ENCODE data around the gene FGF5.
"Not testable (repeated sequence)": the region's sequence is repeated elsewhere in the genome, so short reads cannot be mapped to it uniquely, and the experiment has no call there.

Gene FGF5

DNA sequence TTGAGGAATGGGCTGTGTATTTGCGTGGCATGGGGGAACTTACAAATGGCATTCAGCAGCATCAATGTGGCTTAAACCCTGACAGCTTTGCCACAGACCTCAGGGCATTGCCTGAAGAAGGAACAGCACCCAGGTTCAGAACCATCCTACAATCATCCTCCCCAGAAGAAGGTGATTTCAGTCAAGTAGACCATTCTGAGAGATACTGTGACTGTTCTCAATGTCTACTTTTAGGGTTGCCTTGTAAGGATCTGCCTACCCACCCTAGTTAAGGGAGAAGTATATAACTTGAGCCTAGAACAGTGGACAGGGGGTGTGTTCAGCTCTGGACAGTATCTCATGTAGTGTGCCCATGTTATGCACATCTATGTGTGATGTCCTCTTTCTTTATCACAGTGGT, 1.6 kb upstream of the FGF5 start:
- Mint-ChIP-seq H3K27ac (no peak overlapping the region), H3K9me3 (ENCODE audit: low read depth) (no peaks in the 10 kb centered on the region), H3K27me3 (peaks cover 46% of the 10 kb centered on the region), H3K4me3 (peak overlapping the region; percentile 88), H3K4me1 (ENCODE audit: low read depth) (peaks cover 40% of the 10 kb centered on the region), H3K36me3 (no peaks in the 10 kb centered on the region)

DNA sequence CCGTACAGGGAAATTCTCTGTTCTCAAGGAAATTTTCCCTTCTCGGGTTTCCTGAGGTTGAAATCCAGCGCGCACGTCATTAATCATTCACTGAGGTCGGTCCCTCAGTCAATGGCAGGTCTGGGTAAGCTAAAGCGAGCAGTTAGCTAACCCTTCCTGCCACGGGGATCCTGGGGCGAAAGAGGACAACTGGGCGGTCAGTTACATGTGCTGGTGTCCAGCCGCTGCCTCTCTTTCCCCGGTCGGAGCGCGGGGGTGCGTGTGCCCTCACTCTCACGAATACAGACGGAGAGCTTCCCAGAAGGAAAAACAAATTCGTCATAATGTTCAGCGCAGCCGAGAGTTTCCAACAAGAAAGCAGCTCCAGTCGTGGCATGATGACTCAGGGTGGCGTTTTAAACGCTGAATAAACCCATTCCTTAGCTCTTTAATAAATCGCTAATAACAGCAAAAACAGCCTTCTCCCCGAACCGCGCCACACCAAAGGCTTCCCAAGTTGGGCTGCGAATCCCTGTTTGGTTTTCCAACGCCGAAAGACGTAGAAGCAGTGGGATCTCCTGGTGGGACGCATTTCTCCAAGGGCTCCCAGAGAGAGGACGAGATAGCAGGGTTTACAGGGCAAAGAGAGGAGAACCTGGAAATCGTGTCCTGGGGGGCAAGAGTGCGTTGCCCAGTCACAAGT, 752 bp upstream of the FGF5 start:
- peak overlapping the region; percentile 88 for H3K4me3 Mint-ChIP-seq
- H3K27me3 Mint-ChIP-seq: peaks cover 49% of the 10 kb centered on the region
- H3K36me3 Mint-ChIP-seq: no peaks in the 10 kb centered on the region
- peaks cover 40% of the 10 kb centered on the region for H3K4me1 Mint-ChIP-seq (ENCODE audit: low read depth)
- no peaks in the 10 kb centered on the region for H3K9me3 Mint-ChIP-seq (ENCODE audit: low read depth)
- H3K27ac Mint-ChIP-seq: no peak overlapping the region

DNA sequence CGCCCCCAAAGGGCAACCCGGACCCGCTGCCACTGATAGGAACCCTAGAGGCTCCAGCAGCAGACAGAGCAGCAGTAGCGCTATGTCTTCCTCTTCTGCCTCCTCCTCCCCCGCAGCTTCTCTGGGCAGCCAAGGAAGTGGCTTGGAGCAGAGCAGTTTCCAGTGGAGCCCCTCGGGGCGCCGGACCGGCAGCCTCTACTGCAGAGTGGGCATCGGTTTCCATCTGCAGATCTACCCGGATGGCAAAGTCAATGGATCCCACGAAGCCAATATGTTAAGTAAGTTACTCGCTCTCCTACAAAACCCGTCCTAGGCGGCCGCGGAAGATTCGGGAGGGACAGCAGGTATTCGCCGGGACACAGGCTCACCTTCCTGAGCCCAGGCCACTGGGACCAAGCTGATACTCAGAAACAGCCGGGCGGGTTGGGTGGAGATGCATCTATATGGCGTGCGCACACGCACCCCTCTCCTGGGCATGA, 477 bp downstream of the FGF5 start:
- no peaks in the 10 kb centered on the region for H3K9me3 Mint-ChIP-seq (ENCODE audit: low read depth)
- peaks cover 53% of the 10 kb centered on the region for H3K27me3 Mint-ChIP-seq
- H3K4me1 Mint-ChIP-seq (ENCODE audit: low read depth): peaks cover 40% of the 10 kb centered on the region
- peak overlapping the region; percentile 88 for H3K4me3 Mint-ChIP-seq
- no peak overlapping the region for H3K27ac Mint-ChIP-seq
- H3K36me3 Mint-ChIP-seq: no peaks in the 10 kb centered on the region

DNA sequence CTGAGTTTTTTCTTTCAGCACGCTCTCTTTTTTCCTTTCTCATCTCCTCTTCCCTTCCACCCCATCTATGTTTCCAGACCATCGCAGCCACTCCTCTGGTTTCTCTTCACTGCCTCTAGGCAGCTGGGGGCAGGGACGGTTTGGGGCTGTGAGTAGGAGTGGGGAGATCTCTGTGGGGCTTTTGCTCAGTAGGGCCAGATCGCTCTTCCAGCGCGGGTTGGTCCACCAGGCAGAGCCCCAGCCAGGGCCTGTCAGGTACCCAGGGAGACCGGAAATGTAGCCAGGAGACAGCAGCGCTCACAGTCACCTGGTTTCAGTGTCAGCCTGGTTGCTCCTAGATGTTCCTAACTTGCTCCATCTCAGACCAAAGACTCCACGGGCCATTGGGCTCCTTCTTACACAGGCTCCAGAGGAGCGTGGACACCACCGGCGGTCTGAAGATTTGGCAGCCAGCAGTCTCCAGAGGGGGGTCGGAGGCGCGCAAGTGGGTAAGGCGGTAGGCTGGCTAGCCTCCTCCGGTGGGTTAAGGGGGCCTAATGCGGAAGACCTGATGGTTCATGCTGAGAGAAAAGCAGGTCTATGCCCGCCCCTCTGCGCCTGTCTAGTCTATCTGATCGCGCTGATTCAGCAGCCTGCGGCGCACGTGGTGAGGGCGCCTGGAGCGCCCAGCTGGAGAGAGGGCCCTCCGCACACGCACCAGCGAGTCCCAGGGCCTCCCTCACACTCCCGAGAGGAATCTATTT, 1.8 kb downstream of the FGF5 start:
- Mint-ChIP-seq H3K4me3 (peak overlapping the region; percentile 13), H3K27me3 (peaks cover 57% of the 10 kb centered on the region), H3K36me3 (no peaks in the 10 kb centered on the region), H3K4me1 (ENCODE audit: low read depth) (peaks cover 40% of the 10 kb centered on the region), H3K9me3 (ENCODE audit: low read depth) (no peaks in the 10 kb centered on the region), H3K27ac (no peak overlapping the region)

DNA sequence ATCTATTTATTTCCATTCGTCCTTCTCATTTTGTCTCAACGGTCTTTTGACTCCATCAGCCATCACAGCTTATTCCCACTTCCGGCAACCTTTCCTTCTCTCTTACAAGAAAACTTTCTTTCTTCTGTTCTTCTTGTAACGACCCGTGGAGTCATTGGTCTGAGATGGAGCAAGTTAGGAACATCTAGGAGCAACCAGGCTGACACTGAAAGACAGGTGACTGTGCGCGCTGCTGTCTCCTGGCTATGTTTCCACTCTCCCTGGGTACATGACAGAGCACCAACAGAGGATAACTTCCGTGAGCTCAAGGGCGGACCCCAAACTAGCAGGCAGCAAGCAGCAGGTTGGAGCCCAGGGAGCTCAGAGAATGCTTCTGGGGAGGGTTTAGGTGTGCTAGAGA, 2.5 kb downstream of the FGF5 start:
- Mint-ChIP-seq H3K4me1 (ENCODE audit: low read depth) (peaks cover 40% of the 10 kb centered on the region), H3K4me3 (peak overlapping the region; percentile 11), H3K9me3 (ENCODE audit: low read depth) (no peaks in the 10 kb centered on the region), H3K27ac (no peak overlapping the region), H3K36me3 (no peaks in the 10 kb centered on the region), H3K27me3 (peaks cover 55% of the 10 kb centered on the region)

DNA sequence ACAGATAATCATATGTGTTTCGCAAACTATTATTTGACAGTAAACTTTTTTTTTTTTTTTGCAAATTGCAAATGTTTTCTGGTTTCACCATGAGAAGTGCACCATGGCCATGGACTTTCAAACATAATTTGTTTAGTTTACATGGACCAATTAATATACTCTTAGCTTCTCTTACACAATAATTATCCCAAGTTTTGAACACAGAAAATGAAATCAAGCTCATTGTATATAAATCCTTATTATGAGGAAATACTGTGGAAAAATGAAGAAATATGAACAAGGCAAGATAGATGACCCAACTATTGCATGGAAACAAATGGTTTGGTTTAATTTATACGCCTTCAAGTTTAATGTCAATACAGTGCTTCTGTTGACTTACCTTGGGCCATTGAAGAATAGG, 3.9 kb downstream of the FGF5 start:
- peaks cover 30% of the 10 kb centered on the region for H3K4me1 Mint-ChIP-seq (ENCODE audit: low read depth)
- no peaks in the 10 kb centered on the region for H3K36me3 Mint-ChIP-seq
- H3K27ac Mint-ChIP-seq: no peak overlapping the region
- H3K4me3 Mint-ChIP-seq: no peak overlapping the region
- peaks cover 41% of the 10 kb centered on the region for H3K27me3 Mint-ChIP-seq
- no peaks in the 10 kb centered on the region for H3K9me3 Mint-ChIP-seq (ENCODE audit: low read depth)

DNA sequence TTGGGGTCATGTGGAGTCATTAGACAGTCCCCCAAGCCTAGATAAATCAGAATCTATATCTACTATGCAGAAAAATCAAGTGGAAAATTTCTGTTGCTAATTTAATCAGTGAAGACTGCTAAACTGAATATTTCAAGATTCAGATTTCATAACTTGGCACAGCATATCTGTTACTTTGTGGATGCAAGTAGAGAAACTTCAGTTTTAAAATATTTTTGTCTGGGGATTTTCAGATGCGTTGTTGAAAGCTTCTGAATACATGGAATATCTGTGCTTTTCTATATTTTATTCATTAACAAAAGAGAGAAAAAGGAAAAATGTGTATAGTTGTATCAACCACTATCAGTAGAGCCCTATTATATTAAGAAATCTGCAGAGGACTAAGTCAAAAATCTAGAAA, 4.4 kb downstream of the FGF5 start:
- H3K4me1 Mint-ChIP-seq (ENCODE audit: low read depth): peaks cover 25% of the 10 kb centered on the region
- H3K9me3 Mint-ChIP-seq (ENCODE audit: low read depth): no peaks in the 10 kb centered on the region
- H3K27ac Mint-ChIP-seq: no peak overlapping the region
- H3K36me3 Mint-ChIP-seq: no peaks in the 10 kb centered on the region
- no peak overlapping the region for H3K4me3 Mint-ChIP-seq
- H3K27me3 Mint-ChIP-seq: peaks cover 36% of the 10 kb centered on the region

DNA sequence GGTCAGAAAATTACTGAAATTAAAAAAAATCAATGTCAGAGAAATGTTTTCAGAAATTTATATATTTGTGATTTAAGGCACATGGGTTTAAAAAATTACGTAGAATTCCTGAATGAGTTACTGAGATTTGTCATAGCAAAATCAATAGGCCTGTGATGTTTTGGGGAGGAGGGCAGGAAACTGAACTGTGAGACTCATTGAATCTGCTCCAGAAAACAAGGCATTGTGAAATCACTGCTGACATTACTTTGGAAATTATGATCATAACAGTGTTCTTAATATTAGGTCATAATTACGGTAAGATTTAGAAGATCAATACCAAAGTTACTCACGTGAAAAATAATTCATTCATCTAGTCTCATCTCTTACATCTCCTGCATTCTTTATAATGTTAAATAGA, 5.3 kb downstream of the FGF5 start:
- no peaks in the 10 kb centered on the region for H3K9me3 Mint-ChIP-seq (ENCODE audit: low read depth)
- H3K36me3 Mint-ChIP-seq: no peaks in the 10 kb centered on the region
- peaks cover 32% of the 10 kb centered on the region for H3K27me3 Mint-ChIP-seq
- no peak overlapping the region for H3K4me3 Mint-ChIP-seq
- H3K27ac Mint-ChIP-seq: no peak overlapping the region
- peaks cover 18% of the 10 kb centered on the region for H3K4me1 Mint-ChIP-seq (ENCODE audit: low read depth)

DNA sequence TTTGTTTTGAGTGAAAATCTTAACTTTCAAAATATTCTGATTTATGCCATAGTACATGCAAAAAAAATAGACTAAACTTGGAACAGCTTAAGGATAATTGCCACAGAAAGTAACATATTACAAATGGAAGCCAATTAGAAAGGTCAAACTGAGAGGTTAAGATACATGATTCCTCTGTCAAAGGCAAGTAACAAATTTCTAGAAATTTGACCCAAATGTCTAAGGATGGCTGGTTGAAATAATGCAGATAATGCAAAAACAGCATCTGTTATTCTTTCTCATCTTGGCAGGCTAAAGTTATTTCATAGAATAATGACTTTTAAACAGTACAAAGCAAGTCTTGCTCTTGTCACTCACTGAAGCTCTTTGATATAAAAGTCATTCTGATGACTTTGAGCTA, 10.5 kb downstream of the FGF5 start:
- Mint-ChIP-seq H3K27me3 (peaks cover 7% of the 10 kb centered on the region), H3K36me3 (no peaks in the 10 kb centered on the region), H3K9me3 (ENCODE audit: low read depth) (no peaks in the 10 kb centered on the region), H3K4me1 (ENCODE audit: low read depth) (no peaks in the 10 kb centered on the region), H3K27ac (no peak overlapping the region), H3K4me3 (no peak overlapping the region)

DNA sequence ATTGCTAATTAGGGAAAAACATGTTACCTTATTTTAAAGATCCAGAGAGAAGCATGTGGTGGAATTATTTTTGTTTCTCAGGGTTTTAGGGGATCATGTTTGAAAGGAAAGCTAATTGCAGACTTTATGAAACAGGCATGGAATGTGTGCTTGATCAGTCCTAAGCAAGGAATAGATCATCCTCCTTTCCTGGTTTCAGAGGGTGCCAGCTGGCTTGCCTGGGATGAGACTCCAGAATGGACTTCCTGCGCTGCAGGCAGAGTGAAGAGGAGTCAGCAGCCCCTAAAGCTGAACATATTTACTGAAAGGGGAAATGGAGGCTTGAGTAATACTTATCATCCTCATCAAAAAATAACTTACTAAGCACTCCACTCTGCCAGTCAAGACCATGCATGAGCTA, 13.3 kb downstream of the FGF5 start:
- H3K27ac Mint-ChIP-seq: no peak overlapping the region
- no peak overlapping the region for H3K4me3 Mint-ChIP-seq
- H3K36me3 Mint-ChIP-seq: no peaks in the 10 kb centered on the region
- no peaks in the 10 kb centered on the region for H3K4me1 Mint-ChIP-seq (ENCODE audit: low read depth)
- peaks cover 3% of the 10 kb centered on the region for H3K27me3 Mint-ChIP-seq
- no peaks in the 10 kb centered on the region for H3K9me3 Mint-ChIP-seq (ENCODE audit: low read depth)

DNA sequence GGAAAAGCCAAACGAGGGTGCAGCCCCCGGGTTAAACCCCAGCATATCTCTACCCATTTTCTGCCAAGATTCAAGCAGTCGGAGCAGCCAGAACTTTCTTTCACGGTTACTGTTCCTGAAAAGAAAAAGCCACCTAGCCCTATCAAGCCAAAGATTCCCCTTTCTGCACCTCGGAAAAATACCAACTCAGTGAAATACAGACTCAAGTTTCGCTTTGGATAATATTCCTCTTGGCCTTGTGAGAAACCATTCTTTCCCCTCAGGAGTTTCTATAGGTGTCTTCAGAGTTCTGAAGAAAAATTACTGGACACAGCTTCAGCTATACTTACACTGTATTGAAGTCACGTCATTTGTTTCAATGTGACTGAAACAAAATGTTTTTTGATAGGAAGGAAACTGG, 20.0 kb downstream of the FGF5 start:
- H3K4me3 Mint-ChIP-seq: no peak overlapping the region
- no peaks in the 10 kb centered on the region for H3K9me3 Mint-ChIP-seq (ENCODE audit: low read depth)
- H3K36me3 Mint-ChIP-seq: no peaks in the 10 kb centered on the region
- H3K27ac Mint-ChIP-seq: no peak overlapping the region
- H3K27me3 Mint-ChIP-seq: peaks cover 2% of the 10 kb centered on the region
- no peaks in the 10 kb centered on the region for H3K4me1 Mint-ChIP-seq (ENCODE audit: low read depth)

DNA sequence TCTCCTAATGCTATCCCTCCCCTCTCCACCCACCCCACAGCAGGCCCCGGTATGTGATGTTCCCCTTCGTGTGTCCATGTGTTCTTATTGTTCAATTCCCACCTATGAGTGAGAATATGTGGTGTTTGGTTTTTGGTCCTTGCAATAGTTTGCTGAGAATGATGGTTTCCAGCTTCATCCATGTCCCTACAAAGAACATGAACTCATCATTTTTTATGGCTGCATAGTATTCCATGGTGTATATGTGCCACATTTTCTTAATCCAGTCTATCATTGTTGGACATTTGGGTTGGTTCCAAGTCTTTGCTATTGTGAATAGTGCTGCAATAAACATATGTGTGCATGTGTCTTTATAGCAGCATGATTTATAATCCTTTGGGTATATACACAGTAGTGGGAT, 24.2 kb downstream of the FGF5 start:
- not testable (repeated sequence) for H3K4me3 Mint-ChIP-seq; H3K4me1 Mint-ChIP-seq (ENCODE audit: low read depth); H3K36me3 Mint-ChIP-seq; H3K9me3 Mint-ChIP-seq (ENCODE audit: low read depth); H3K27me3 Mint-ChIP-seq; H3K27ac Mint-ChIP-seq

DNA sequence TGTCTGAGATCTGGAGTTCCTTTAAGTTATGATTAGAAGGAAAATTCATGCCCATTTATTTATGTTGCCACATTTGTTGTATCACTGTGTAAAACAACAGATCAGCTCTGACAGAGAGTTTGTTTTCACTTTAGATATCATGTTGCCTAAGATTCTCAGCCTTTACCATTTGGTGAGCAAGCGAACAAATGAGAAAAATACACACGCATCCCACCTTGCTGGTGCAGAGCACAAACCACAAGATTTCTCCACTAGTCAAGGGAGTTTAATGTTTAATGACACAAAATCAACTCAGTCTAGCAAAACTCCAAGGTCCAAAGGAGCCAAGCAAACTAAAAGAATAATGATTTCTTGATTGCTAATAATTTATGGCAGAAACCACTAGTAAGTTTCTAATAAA, 27.7 kb downstream of the FGF5 start:
- Mint-ChIP-seq H3K4me3 (no peak overlapping the region), H3K27me3 (no peaks in the 10 kb centered on the region), H3K27ac (no peak overlapping the region), H3K9me3 (ENCODE audit: low read depth) (no peaks in the 10 kb centered on the region), H3K4me1 (ENCODE audit: low read depth) (no peaks in the 10 kb centered on the region), H3K36me3 (no peaks in the 10 kb centered on the region)

DNA sequence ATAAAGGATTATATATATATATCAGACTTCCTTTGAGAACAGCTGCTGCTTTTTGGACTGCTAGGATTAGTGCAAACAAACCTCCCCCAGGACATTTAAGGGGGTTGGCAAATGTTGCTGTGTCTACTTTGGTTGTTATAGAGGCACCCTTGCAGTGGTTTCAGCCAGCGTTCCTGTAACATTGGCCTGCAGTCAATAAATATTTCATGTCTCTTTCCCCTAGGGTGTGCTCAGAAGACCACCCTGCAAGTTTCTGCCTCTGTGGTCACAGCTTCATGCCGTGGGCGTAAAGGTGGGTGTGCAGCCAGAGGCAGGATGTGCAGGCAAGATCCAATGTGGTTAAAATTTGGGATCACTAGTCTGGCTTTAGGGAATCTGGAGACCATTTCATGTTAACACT, 28.9 kb downstream of the FGF5 start:
- Mint-ChIP-seq H3K4me1 (ENCODE audit: low read depth) (no peaks in the 10 kb centered on the region), H3K27me3 (no peaks in the 10 kb centered on the region)

DNA sequence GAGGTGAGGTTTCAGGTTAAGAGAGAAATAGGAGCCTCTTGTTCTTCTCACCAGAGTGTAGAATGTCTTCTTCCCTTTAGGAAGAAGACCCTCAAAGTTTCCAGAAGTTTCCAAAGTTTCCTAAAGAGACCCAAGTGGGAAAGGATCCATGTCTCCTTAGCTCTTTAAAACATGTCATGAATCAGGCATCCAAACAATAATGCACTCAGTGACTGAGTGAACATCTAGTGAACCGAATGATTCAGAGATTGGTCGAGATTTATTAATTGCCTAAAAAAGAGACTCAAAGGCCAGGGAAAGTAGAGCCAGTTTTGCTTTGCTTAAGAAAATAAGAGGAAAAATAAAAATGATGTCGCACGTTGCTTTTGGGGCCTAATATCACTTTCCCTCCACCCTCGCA, 29.4 kb downstream of the FGF5 start:
- no peak overlapping the region for H3K27ac Mint-ChIP-seq
- H3K36me3 Mint-ChIP-seq: no peaks in the 10 kb centered on the region
- H3K4me1 Mint-ChIP-seq (ENCODE audit: low read depth): no peaks in the 10 kb centered on the region
- H3K9me3 Mint-ChIP-seq (ENCODE audit: low read depth): no peaks in the 10 kb centered on the region
- H3K4me3 Mint-ChIP-seq: no peak overlapping the region
- H3K27me3 Mint-ChIP-seq: no peaks in the 10 kb centered on the region

More for the DNA sequence above, 28.9 kb downstream of the FGF5 start:
- no peak overlapping the region for H3K27ac Mint-ChIP-seq
- H3K4me3 Mint-ChIP-seq: no peak overlapping the region
- no peaks in the 10 kb centered on the region for H3K9me3 Mint-ChIP-seq (ENCODE audit: low read depth)
- no peaks in the 10 kb centered on the region for H3K36me3 Mint-ChIP-seq

DNA sequence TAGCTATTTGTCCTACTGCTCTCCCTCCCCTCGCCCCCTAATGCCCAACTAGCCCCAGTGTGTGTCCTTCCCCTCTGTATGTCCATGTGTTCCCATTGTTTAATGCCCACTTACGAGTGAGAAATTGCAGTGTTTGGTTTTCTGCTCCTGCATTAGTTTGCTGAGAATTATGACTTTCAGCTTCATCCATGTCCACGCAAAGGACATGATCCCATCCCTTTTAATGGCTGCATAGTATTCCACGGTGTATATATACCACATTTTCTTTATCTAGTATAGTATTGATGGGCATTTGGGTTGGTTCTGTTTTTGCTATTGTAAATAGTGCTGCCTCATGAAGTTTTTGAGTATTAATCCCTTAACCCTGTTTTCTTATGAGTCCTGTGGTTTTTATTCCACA, 35.4 kb downstream of the FGF5 start:
- Mint-ChIP-seq H3K4me3 (no peak overlapping the region), H3K27ac (no peak overlapping the region), H3K9me3 (ENCODE audit: low read depth) (no peaks in the 10 kb centered on the region), H3K4me1 (ENCODE audit: low read depth) (no peaks in the 10 kb centered on the region), H3K36me3 (no peaks in the 10 kb centered on the region), H3K27me3 (peaks cover 14% of the 10 kb centered on the region)
